Measurements from ENCODE around the gene IER2. TPM values are rescaled to one million over a fixed set of nuclear protein-coding genes. Genes with fewer than 3 reads are reported as not detected.
"Not testable (repeated sequence)": the region's sequence is repeated elsewhere in the genome, so short reads cannot be mapped to it uniquely, and the experiment has no call there.

The IER2 gene
- total RNA-seq, 1 donor from 2014 or later, result 19.8 TPM

DNA sequence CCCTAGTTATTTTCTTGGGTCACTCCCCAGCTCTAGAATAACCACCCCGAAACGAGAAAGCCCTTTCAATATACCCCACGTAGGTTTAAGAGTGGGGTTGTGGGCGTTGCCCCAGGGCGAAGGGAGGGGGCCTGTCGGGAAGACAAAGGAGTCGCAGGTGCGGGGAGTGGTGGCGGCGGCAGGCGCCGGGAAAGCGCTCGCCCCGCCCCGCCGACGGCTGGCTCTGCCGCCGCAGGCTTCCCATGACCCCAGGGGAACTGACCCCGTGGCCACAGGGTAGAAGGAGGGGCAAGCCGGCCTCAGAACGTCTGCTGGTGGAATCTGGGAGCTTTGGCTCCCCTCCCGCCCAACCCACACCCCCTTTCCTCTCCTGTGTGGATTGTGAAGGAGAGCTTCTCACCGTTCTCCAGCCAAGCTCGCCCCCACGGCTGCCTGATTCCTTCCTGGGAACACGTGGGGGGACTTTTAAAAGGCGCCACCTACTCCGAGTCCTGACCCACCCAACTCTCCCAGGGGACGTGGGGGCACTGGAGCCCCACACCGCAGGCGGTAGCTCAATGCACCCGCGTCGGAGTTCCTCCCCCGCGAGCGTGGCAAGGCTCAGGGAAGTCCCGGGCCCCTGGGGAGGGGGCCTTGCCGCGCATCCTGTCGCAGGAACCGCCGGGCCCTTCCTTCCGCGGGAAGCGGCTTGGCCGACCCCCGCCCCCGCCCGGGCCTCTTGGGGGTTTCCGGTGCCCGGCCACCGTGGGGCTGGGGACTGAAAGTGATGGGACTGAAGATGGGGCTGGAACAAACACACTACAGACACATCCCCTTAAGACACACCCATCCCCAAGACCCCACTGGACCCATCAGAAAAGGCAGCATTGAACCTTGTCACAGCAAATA lies 5.5 kb downstream of the IER2 start:
- ATAC-seq, result peak; percentile 4
- peak; percentile 85 for DNase-seq
- intact Hi-C loops (cut with micrococcal nuclease), result no loop called here

DNA sequence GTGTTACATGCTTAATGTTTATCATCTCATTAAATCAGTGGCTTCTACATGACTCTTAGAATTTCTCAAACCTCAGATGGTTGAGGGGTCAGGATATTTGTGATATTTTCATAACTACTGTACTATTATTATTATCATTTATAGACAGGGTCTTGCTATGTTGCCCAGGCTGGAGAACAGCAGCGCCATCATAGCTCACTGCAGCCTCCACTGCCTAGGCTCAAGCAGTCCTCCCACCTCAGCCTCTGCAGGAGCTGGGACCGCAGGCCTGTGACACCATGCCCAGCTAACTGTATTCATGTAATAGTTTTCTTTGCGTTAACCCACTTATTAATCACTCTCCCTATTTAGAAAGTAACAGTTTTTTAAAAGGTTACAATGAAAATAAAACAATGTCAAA lies 9.5 kb downstream of the IER2 start:
- intact Hi-C loops (cut with micrococcal nuclease), result no loop called here
- no peak for DNase-seq
- no peak for ATAC-seq

DNA sequence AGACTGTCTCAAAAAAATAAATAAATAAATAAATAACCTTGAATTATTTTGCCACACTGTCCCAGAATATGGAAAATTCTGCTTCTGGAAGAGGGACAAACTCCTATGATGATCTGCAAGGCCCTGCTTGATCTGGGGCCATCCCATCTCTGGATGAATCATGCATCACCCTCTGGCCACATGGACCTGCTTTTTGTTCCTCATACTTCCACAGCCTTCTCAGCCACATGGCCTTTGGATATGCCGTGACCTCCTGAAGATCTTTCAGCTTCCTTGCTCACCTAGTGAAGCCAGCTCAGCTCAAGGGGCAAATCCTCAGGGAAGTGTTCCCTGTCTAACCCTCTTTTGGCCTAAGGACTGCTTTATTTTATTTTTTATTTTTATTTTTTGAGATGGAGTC lies 10.3 kb downstream of the IER2 start:
- intact Hi-C loops (cut with micrococcal nuclease), result no loop called here
- no peak for DNase-seq
- no peak for ATAC-seq

DNA sequence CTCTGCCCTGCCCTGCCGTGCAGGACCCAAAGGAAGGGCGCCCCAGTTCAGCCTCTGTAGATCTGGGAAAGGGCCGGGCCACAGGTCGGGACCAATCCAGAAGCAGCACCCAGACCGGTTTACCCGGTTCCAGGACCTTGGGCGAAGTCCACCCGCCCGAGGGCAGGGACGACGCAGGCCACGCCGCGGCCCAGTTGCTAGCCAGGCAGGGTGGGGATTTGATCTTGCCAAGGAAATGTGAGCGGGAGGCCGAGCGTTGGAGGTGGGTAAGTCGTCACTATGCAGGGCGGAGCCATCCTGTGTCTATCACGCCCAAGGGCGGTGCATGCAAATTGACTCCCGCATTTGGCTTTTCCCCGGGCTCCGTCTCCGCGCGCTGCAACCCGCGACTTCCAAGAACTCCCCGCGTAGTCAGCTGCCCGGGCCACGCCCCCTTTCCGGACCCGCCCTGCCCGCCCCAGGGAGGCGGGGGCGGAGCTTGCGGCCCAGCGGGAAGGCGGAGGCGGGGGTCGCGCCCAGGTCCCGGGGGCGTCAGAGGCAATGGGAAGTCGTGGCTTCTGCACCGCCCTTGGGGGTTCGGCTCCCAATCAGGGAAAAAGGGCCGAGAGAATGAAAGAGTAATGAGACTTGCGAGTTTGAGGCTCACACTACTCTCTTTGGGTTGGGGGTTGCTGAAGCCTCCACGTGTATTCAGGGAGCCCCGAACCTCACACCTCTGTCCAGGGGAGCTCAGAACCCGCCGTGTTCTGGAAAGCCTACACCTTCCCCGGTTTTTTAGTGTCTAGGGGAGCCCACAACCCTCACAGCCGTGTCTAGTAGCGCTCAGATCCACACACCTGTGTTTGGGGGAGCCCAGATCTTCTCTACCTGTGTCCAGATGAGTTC lies 12.8 kb downstream of the IER2 start:
- intact Hi-C loops (cut with micrococcal nuclease), result no loop called here
- ATAC-seq (peak; percentile 89), DNase-seq (peak; percentile 97)

DNA sequence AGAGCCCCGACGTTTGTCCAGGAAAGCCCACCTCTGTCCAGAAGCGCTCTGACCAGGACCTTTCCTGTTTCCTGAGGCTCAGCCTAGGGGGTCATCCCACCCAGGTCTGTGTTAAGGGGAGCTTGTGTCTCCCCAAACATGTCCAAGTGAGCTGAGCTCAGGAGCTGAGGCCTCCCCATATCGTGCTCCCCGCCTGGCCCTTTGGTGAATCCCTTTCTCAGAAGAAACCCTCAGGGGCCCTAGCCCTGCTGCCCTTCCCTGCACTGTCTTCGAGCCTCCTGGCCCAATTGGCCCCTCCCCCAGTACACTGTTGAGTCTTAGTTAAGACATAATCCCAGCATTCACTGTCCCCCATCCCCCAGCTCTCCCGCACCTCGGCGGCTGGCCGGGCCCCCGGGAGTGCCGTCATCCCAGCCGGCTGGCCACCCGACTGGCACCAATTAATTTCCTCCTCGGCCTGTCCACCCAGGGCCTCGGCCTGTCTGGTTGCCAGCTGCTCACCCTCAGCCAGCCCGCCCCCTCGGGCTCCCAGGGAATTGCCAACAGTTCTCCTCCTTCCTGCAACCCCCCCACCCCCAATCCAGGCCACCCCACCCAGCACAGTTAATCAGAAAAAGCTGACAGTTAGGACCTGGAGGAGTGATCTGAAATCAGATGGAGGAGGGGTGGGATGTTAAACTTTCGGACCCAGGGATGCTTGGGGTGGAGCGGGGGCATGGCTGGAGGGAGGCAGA lies 13.6 kb downstream of the IER2 start:
- intact Hi-C loops (cut with micrococcal nuclease), result no loop called here

DNA sequence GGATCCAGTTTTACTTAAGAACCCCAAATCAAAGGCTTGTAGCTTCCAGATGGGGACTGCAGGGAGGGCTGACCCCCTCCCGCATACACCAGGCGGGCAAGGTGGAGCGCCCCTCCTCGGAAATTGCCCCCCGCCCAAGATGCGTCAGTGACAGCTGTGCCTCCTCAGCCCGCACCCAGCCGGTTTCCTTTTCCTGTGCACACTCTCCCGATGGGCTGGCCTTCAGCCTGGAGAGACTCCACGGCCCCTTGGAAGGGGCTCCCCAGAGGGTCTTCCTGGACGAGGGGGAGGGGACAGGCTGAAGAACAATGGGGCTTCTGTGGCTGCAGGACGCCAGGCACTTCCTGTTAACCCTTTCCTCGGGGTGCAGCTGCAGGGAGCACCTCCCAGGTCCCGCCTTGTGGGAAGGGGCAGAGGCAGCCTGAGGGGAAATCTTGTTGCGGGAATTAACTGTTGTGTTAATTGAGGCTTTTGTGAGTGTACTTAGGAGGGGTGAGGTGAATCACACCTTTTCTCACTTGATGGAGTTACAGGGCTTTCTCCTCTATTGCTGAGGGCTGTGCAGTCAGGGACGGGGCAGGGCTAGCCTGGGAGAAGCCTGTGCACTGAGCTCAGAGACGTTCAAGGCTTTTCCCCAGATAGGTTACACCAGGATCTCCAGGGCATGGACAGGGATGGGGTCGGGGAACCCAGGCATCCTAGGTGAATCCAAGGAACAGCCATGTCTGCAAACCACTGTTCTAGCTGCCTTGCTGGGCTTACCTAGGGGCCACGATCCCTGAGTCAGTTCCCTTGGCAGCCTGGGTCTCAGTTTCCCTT lies 14.3 kb downstream of the IER2 start:
- intact Hi-C loops (cut with micrococcal nuclease), result no loop called here
- ATAC-seq, result peak; percentile 44
- peak; percentile 79 for DNase-seq

More for the DNA sequence above, 13.6 kb downstream of the IER2 start:
- ATAC-seq, result peak; percentile 53
- peak; percentile 72 for DNase-seq

DNA sequence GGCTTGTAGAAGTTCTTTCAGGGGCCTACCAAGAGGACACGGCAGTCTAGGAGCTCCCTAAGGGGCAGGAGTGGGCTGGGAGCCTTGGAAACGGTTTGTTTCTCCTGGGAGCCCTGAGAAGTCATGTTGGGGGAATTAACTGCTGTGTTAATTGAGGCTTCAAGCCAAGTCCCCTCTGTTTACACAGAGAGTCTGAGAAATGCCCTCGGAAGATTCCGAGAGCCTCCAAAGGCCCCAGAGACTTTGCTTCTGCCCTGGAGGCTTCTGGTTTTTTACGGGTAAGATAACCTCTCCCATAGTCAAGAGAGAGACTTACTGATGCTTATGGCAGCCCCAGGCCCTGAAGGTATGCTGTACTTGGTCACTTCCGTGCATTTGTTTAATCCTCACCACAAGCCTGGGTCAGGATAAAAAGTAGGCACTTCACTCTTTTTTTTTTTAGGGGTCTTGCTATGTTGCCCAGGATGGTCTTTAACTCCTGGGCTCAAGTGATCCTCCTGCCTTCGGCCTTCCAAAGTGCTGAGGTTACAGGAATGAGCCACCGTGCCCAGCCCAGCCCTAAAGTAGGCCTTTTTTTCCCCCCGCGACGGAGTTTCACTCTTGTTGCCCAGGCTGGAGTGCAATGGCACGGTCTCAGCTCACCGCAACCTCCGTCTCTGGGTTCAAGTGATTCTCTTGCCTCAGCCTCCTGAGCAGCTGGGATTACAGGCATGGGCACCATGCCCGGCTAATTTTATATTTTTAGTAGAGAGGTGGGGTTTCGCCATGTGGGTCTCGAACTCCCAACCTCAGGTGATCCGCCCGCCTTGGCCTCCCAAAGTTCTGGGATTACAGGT lies 15.2 kb downstream of the IER2 start:
- no peak for ATAC-seq
- intact Hi-C loops (cut with micrococcal nuclease), result no loop called here

DNA sequence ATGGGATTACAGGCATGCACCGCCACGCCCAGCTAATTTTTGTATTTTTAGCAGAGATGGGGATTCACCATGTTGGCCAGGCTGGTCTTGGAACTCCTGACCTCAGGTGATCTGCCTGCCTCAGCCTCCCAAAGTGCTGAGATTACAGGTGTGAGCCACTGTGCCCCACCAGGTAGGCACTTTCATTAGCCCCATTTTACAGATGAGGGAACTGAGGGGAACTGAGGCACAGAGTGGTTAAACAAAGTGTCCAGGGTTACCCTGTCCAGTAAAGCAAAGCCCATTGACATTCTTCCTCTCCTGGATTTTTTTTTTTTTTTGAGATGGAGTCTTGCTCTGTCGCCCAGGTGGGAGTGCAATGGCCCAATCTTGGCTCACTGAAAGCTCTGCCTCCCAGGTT lies 15.9 kb downstream of the IER2 start:
- intact Hi-C loops (cut with micrococcal nuclease); DNase-seq; ATAC-seq: not testable (repeated sequence)

More for the DNA sequence above, 15.2 kb downstream of the IER2 start:
- no peak for DNase-seq

DNA sequence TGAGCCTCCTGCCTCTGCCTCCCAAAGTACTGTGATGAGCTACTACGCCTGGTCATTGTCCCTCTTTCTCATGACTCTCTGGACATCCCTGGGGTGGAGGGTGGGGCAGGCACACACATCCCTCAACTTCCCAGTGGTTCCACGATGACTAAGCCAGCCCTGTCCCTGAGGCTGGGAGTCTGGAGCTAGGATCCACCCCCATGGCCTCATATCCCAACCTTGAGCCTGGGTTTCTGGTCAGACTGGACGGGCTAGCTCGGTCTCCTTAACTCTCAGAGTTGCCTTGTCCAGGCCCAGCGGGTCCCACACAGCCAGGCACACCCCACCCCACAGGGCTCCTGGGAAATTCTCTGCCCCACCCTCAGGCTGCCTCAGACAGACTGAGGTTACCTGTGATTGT lies 19.6 kb downstream of the IER2 start:
- DNase-seq (no peak), ATAC-seq (no peak)
- intact Hi-C loops (cut with micrococcal nuclease), result no loop called here

DNA sequence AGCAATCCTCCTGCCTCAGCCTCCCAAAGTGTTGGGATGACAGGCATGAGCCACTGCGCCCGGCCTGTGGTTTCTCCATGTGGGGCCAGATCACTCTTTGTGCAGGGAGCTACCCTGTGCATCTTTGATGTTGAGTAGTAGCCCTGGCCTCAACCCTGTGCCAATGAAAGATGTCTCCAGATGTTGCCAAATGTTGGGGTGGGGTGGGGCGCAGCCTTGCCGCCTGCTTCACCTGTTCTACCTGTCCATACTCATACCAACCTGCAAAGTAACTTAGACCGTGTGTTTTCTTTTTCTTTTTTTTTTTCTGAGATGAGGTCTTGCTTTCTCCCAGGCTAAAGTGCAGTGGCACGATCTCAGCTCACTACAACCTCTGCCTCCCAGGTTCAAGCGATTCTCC lies 20.9 kb downstream of the IER2 start:
- DNase-seq, result no peak
- no peak for ATAC-seq
- intact Hi-C loops (cut with micrococcal nuclease), result no loop called here

DNA sequence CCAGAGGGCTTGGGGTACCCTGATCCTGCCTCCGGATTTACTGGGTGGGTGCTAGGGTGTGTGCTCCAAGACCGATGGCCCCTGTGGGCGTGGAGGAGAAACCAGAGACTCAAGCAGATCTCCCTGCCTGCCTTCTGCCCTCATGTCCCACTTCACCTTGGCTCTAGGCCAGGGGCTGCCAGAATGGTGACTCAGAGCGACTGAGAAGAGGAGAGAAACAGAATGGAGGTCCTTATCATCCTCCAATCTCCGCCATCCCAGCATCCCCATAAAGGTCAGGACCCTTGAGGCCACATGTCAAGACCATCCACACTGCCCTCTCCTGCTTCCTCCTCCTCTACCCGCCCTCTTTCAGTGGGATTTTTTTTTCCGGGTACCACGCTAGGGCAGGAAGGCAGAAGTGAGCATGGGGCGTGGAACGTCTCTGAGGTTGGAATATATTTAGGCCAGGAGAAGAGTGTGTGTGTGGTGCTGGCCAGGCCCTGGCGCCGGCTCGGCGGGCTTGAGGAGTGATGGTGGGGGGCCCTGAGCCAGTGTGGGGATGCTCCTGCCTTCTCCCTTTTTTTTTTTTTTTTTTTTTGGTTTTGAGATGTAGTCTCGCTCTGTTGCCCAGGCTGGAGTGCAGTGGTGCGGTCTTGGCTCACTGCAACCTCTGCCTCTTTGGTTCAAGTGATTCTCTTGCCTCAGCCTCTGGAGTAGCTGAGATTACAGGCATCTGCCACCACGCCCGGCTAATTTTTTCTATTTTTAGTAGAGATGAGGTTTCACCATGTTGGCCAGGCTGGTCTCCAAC lies 22.3 kb downstream of the IER2 start:
- intact Hi-C loops (cut with micrococcal nuclease), result no loop called here
- peak; percentile 83 for DNase-seq
- peak; percentile 62 for ATAC-seq

DNA sequence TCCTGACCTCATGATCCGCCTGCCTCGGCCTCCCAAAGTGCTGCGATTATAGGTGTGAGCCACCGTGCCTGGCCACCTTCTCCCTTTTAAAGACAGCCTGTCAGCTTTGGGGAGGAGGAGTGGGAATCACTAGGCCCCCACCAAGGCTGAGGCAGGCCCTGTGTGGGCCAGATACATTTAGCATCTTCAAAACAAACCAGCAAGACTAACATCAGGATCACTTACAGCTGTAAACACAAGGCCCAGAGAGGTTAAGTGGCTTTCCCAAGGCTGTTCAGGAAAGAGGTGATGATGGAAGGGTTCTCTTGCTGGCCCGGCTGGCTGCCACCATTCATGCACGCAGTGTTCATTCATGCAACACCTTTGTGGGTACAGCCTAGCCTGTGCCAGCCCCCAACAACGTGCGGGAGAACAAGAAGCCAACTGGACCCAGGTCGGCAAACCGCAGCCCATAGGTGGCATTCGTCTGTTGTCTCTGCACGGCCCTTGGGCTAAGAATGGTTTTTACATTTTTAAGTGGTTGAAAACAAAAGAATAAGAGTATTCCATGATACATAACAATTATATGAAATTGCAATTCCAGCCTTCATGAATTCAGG lies 23.0 kb downstream of the IER2 start:
- ATAC-seq (no peak), DNase-seq (no peak)
- intact Hi-C loops (cut with micrococcal nuclease), result no loop called here

DNA sequence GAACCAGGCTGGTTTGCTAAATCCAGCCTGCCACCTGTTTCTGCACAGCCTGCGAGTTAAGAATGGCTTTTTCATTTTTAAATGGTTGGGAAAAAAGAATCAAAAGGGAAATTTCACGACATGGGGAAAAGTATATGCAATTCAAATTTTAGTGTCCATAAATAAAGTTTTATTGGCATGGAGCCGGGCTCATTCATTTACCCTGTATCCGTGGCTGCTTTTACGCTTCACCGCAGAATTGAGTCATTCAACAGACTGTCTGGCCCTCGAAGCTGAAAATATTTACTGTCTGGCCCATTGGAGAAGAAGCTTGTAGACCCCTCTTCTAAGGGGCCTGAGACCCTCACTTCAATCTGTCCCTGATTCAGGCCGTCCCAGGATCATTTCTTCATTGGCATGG lies 26.1 kb downstream of the IER2 start:
- ATAC-seq (no peak), DNase-seq (no peak)
- intact Hi-C loops (cut with micrococcal nuclease), result no loop called here

DNA sequence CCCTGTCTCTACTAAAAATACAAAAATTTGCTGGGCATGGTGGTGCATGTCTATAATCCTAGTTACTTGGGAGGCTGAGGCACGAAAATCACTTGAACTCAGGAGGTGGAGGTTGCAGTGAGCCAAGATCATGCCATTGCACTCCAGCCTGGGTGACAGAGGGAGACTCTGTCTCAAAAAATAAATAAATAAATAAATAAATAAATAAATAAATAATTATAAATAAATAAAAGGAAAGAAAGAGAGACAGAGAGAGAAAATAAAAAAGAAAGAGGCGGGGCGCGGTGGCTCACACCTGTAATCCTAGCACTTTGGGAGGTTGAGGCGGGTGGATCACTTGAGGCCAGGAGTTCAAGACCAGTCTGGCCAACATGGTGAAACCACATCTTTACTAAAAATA lies 27.4 kb downstream of the IER2 start:
- DNase-seq; intact Hi-C loops (cut with micrococcal nuclease); ATAC-seq: not testable (repeated sequence)

DNA sequence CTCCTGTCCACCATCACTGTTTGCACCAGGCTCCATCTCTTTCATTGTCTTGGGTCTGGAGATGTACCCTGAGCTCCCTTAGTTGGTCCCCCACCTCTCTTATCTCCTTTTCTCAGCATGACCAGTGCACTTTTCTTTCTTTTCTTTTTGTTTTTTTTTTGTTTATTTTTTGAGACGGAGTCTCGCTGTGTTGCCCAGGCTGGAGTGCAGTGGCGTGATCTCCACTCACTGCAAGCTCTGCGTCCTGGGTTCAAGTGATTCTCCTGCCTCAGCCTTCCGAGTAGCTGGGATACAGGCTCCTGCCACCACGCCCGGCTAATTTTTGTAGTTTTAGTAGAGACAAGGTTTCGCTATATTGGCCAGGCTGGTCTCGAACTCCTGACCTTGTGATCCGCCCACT lies 28.1 kb downstream of the IER2 start:
- intact Hi-C loops (cut with micrococcal nuclease), result not testable (repeated sequence)

DNA sequence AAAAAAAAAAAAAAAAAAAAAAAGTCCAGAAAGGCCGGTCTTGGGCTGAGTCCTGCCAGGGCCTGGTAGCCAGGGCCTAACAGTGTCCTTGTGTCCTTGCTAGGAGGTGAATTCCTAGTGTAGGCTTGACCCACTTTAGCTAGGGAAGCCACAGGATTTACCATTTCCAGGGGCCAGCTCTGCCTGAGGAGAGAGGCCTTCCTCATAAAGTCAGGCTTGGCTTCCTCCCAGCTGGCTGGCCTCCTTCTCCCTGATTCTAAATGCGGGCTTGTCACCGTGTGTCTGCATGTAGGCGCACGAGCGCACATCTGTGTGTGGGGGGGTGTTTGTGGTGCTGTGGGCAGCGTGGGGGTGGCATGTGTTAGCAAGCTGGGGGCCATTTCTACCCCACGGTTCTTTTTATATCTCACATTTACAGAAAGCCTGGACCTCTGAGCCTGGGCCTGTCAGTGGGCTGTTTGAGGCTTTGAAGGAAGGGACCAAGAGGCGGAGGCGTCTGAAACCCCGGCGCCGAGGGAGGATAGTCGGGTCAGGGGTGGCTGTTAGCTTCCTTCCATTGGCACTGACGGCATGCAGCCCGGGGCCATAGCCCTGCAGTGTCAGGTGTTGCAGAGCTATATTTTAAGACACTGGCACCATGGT lies 31.7 kb downstream of the IER2 start:
- peak; percentile 96 for ATAC-seq
- intact Hi-C loops (cut with micrococcal nuclease), result no loop called here
- peak; percentile 88 for DNase-seq

More for the DNA sequence above, 28.1 kb downstream of the IER2 start:
- not testable (repeated sequence) for DNase-seq, ATAC-seq

All from left ventricle myocardium superior (tissue), 1 donor.